Keratinocyte (primary cell): Measurements from ENCODE around the gene APBB2.
"Not testable (repeated sequence)": the region's sequence is repeated elsewhere in the genome, so short reads cannot be mapped to it uniquely, and the experiment has no call there.

Experiments
- CTCF ChIP-seq, 3 experiments: IDR thresholded peaks in 1 of 3; conservative IDR thresholded peaks in 1 of 3; optimal IDR thresholded peaks in 1 of 3; 2 replicates in 2 of 3; 3 replicates in 1 of 3; pipeline versions ENCODE3 to v1.5.1; 2011; ENCODE audit warnings: low read length in 3 of 3, mild to moderate bottlenecking in 3 of 3, moderate library complexity in 2 of 3, control low read depth in 1 of 3, inconsistent platforms in 1 of 3; ENCODE audit not compliant: insufficient read depth in 2 of 3; ENCODE audit errors: extremely low read depth in 1 of 3
- EZH2 ChIP-seq: IDR thresholded peaks from one replicate; pipeline ENCODE4 v1.6.1; 2012; ENCODE audit warnings: inconsistent platforms, mild to moderate bottlenecking, low read length, moderate library complexity

- TF ChIP-seq CTCF (optimal IDR thresholded peaks at IDR 0.05 in 1 of 3, IDR thresholded peaks at IDR 0.05 in 1 of 3, conservative IDR thresholded peaks at IDR 0.05 in 1 of 3; ENCODE audit: extremely low read depth in 1 of 3, insufficient read depth in 2 of 3, low read length in 3 of 3); EZH2: not testable (repeated sequence)
Measured at GRCh38 chr4:40994321-40994720, 220.0 kb downstream of the APBB2 start.
